HepG2 (cell line): ENCODE results near the gene INTS7. TPM values are rescaled to one million over a fixed set of nuclear protein-coding genes. Genes with fewer than 3 reads are reported as not detected.
A peak's percentile ranks its signal among the peaks of the same experiment; 100 is the strongest.

ENCODE experiments used
- CEBPG ChIP-seq: IDR thresholded peaks from 2 replicates; pipeline ENCODE4 v1.6.1; 2016
- FOSL2 ChIP-seq: sonication (generic); formaldehyde crosslinking; IDR thresholded peaks from 2 replicates; pipeline ENCODE4 v1.4.0; 2020; ENCODE audit warnings: missing genetic modification reagents
- GATAD1 ChIP-seq: IDR thresholded peaks from 2 replicates; pipeline ENCODE4 v1.6.1; 2016; ENCODE audit warnings: missing genetic modification reagents, missing compliant biosample characterization
- HDAC2 ChIP-seq: sonication (generic); formaldehyde crosslinking; IDR thresholded peaks from 2 replicates; pipeline ENCODE4 v1.4.0; 2020; ENCODE audit warnings: missing genetic modification reagents
- KMT2A ChIP-seq: sonication (generic); formaldehyde crosslinking; IDR thresholded peaks from 2 replicates; pipeline ENCODE4 v1.4.0; 2020; ENCODE audit warnings: missing genetic modification reagents
- MBD4 ChIP-seq: IDR thresholded peaks from 2 replicates; pipeline ENCODE4 v1.6.1; 2012; ENCODE audit warnings: low read length, inconsistent platforms, borderline replicate concordance
- MXD4 ChIP-seq: IDR thresholded peaks from 2 replicates; pipeline ENCODE4 v1.6.1; 2016; ENCODE audit warnings: mild to moderate bottlenecking, missing biosample characterization, missing genetic modification reagents
- NFIC ChIP-seq: IDR thresholded peaks from 2 replicates; pipeline ENCODE4 v1.6.1; 2012; ENCODE audit warnings: mild to moderate bottlenecking, low read length, inconsistent platforms
- PLRG1 ChIP-seq: fragments of 450-650 bp; conservative IDR thresholded peaks from 2 replicates; pipeline ENCODE4 v1.6.1; 2016
- PPARG ChIP-seq: conservative IDR thresholded peaks from 2 replicates; pipeline ENCODE4 v1.6.1; 2016; ENCODE audit warnings: missing biosample characterization, missing genetic modification reagents
- SOX5 ChIP-seq: IDR thresholded peaks from 2 replicates; pipeline ENCODE4 v1.6.1; 2016; ENCODE audit warnings: borderline replicate concordance
- SYNCRIP ChIP-seq: fragments of 200-400 bp; formaldehyde crosslinking; IDR thresholded peaks from 2 replicates; pipeline ENCODE4 v1.6.1; 2018; ENCODE audit warnings: mild to moderate bottlenecking, low read depth, low read length; ENCODE audit not compliant: insufficient read depth
- TGIF2 ChIP-seq: IDR thresholded peaks from 2 replicates; pipeline ENCODE4 v1.6.1; 2016; ENCODE audit warnings: control low read depth, missing compliant biosample characterization
- ZMYM3 ChIP-seq: sonication (generic); formaldehyde crosslinking; IDR thresholded peaks from 2 replicates; pipeline ENCODE4 v1.5.1; 2020; ENCODE audit warnings: mild to moderate bottlenecking, missing genetic modification reagents
- ZMYM4 ChIP-seq: sonication (generic); formaldehyde crosslinking; IDR thresholded peaks from 2 replicates; pipeline ENCODE4 v1.8.1; 2023; ENCODE audit warnings: mild to moderate bottlenecking, missing genetic modification reagents
- ZNF225 ChIP-seq: sonication (generic); formaldehyde crosslinking; IDR thresholded peaks from 2 replicates; pipeline ENCODE4 v1.4.0; 2020; ENCODE audit warnings: mild to moderate bottlenecking, missing genetic modification reagents
- ZNF263 ChIP-seq: sonication (generic); formaldehyde crosslinking; IDR thresholded peaks from 2 replicates; pipeline ENCODE4 v1.4.0; 2020; ENCODE audit warnings: missing genetic modification reagents
- ZNF607 ChIP-seq: sonication (generic); formaldehyde crosslinking; IDR thresholded peaks from 2 replicates; pipeline ENCODE4 v1.5.1; 2020; ENCODE audit warnings: missing genetic modification reagents, mild to moderate bottlenecking, borderline replicate concordance
- ZNF775 ChIP-seq: sonication (generic); formaldehyde crosslinking; IDR thresholded peaks from 2 replicates; pipeline ENCODE4 v1.4.0; 2020; ENCODE audit warnings: missing genetic modification reagents, mild to moderate bottlenecking, moderate library complexity, borderline replicate concordance
- polyA plus RNA-seq, 8 experiments: library from polyadenylated mRNA; depleted of rRNA in 3 of 8; stranded (reverse) in 7 of 8; unstranded in 1 of 8; fragments of >200 nt; fragmentation: Illumina TruSeq in 4 of 8; extraction: Trizol in 4 of 8; gene quantifications; 2 replicates each; pipeline versions ENCODE4 v1.2.1 to v1.2.3, GENCODE V29; 2011 to 2016; ENCODE audit warnings: low read depth in 4 of 8, missing spikeins in 1 of 8, mixed read lengths in 1 of 8; ENCODE audit not compliant: insufficient read depth in 1 of 8
- total RNA-seq, 5 experiments: library from RNA; depleted of rRNA; stranded (reverse); fragments of >200 nt; fragmentation: Illumina TruSeq; extraction: Trizol; gene quantifications; 2 replicates each; pipeline ENCODE4 v1.2.3, GENCODE V29; 2016; ENCODE audit warnings: low read depth in 1 of 5
- TF ChIP-seq, protein P1 (sequence below): sonication (generic); formaldehyde crosslinking; IDR thresholded peaks from 2 replicates; pipeline ENCODE4 v1.4.0; 2020; ENCODE audit warnings: missing genetic modification reagents
- TF ChIP-seq, protein P2 (sequence below): sonication (generic); formaldehyde crosslinking; IDR thresholded peaks from 2 replicates; pipeline ENCODE4 v1.4.0; 2020; ENCODE audit warnings: missing genetic modification reagents, borderline replicate concordance
- TF ChIP-seq, protein P3 (sequence below): sonication (generic); formaldehyde crosslinking; IDR thresholded peaks from 2 replicates; pipeline ENCODE4 v1.4.0; 2020; ENCODE audit warnings: missing genetic modification reagents
- TF ChIP-seq, protein P4 (sequence below): sonication (generic); formaldehyde crosslinking; IDR thresholded peaks from 2 replicates; pipeline ENCODE4 v1.4.0; 2020; ENCODE audit warnings: mild to moderate bottlenecking, missing genetic modification reagents
- TF ChIP-seq, protein P5 (sequence below): sonication (generic); formaldehyde crosslinking; IDR thresholded peaks from 2 replicates; pipeline ENCODE4 v1.8.0; 2022; ENCODE audit warnings: missing genetic modification reagents, mild to moderate bottlenecking, inconsistent platforms, borderline replicate concordance

INTS7 gene
- total and polyA plus RNA-seq, 2 of the 13 experiments (the other 11 are each of a cell fraction or from before 2014, with no cell fraction given): 18.3 to 22.4 TPM

DNA sequence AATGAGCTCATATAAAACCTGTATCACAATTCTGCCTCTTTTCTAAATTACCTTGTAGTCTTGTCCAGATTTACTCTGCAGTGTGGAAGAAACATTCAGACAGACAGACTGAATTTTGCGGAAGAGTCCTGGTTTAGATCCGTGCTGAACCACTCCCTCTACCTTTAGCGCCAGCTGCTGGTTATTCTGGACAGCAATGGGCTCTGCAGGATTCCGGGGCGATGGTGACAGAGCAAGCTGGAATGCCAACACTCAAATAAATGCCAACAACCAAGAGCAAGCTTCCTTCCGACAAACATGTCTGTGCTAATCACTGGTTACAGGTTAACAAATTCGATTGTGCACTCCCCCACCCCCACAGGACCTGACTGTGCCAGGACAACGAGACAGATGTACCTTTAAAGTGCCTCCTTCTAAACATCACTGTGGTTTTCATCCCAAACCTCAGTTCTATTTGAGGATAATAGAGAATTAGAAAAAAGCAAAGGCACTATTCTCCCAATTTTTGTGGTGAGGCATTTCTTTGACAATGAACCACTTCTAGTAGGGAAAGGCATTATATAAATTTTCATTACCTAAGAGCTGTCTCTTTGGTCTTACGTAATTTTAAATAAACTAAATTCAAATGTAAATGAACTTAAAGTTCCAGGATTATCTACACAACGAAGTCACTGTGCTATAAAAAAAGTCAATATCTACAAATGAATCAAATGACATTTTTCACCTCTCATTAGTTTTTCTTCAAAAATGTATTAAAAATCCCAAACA lies 90.4 kb downstream of the INTS7 start (continued):
- TF ChIP-seq, protein P1, sequence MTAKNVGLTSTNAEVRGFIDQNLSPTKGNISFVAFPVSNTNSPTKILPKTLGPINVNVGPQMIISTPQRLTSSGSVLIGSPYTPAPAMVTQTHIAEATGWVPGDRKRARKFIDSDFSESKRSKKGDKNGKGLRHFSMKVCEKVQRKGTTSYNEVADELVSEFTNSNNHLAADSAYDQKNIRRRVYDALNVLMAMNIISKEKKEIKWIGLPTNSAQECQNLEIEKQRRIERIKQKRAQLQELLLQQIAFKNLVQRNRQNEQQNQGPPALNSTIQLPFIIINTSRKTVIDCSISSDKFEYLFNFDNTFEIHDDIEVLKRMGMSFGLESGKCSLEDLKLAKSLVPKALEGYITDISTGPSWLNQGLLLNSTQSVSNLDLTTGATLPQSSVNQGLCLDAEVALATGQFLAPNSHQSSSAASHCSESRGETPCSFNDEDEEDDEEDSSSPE (CRISPR knock-in tag): no peak
- TF ChIP-seq, protein P2, sequence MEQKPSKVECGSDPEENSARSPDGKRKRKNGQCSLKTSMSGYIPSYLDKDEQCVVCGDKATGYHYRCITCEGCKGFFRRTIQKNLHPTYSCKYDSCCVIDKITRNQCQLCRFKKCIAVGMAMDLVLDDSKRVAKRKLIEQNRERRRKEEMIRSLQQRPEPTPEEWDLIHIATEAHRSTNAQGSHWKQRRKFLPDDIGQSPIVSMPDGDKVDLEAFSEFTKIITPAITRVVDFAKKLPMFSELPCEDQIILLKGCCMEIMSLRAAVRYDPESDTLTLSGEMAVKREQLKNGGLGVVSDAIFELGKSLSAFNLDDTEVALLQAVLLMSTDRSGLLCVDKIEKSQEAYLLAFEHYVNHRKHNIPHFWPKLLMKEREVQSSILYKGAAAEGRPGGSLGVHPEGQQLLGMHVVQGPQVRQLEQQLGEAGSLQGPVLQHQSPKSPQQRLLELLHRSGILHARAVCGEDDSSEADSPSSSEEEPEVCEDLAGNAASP (CRISPR knock-in tag): peak; percentile 72
- TF ChIP-seq, protein P3, sequence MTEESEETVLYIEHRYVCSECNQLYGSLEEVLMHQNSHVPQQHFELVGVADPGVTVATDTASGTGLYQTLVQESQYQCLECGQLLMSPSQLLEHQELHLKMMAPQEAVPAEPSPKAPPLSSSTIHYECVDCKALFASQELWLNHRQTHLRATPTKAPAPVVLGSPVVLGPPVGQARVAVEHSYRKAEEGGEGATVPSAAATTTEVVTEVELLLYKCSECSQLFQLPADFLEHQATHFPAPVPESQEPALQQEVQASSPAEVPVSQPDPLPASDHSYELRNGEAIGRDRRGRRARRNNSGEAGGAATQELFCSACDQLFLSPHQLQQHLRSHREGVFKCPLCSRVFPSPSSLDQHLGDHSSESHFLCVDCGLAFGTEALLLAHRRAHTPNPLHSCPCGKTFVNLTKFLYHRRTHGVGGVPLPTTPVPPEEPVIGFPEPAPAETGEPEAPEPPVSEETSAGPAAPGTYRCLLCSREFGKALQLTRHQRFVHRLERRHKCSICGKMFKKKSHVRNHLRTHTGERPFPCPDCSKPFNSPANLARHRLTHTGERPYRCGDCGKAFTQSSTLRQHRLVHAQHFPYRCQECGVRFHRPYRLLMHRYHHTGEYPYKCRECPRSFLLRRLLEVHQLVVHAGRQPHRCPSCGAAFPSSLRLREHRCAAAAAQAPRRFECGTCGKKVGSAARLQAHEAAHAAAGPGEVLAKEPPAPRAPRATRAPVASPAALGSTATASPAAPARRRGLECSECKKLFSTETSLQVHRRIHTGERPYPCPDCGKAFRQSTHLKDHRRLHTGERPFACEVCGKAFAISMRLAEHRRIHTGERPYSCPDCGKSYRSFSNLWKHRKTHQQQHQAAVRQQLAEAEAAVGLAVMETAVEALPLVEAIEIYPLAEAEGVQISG: peak; percentile 35; the same call in 1 of the 2 replicates
- TF ChIP-seq HDAC2 (CRISPR knock-in tag): peak; percentile 83
- 0 out of 2 replicates have a peak, but pooled peaks have one; percentile 9 for TF ChIP-seq ZMYM3 (CRISPR knock-in tag)
- TF ChIP-seq SOX5: peak; percentile 70; the same call in 1 of the 2 replicates
- no peak for TF ChIP-seq SYNCRIP
- TF ChIP-seq ZNF225 (CRISPR knock-in tag): no peak
- TF ChIP-seq, protein P4, sequence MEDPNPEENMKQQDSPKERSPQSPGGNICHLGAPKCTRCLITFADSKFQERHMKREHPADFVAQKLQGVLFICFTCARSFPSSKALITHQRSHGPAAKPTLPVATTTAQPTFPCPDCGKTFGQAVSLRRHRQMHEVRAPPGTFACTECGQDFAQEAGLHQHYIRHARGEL: no peak
- peak; percentile 40; the same call in 1 of the 2 replicates for TF ChIP-seq ZNF263
- peak; percentile 77; the same call in 1 of the 2 replicates for TF ChIP-seq MXD4
- 0 out of 2 replicates have a peak, but pooled peaks have one; percentile 23 for TF ChIP-seq NFIC
- TF ChIP-seq, protein P5, sequence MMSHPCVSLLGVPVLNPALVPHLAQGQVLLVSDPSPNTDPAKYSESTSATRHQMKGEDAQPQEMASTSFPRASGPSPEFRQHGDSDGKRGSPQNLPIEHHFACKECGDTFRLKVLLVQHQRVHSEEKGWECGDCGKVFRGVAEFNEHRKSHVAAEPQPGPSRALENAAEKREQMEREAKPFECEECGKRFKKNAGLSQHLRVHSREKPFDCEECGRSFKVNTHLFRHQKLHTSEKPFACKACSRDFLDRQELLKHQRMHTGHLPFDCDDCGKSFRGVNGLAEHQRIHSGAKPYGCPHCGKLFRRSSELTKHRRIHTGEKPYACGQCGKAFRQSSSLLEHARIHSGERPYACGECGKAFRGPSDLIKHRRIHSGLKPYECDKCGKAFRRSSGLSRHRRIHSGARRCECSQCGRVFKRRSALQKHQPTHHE (CRISPR knock-in tag): 0 out of 2 replicates have a peak, but pooled peaks have one; percentile 27
- peak; percentile 59 for TF ChIP-seq GATAD1 (CRISPR knock-in tag)
- no peak for TF ChIP-seq ZNF607 (CRISPR knock-in tag)
- peak; percentile 93 for TF ChIP-seq FOSL2 (CRISPR knock-in tag)
- 0 out of 2 replicates have a peak, but pooled peaks have one; percentile 51 for TF ChIP-seq TGIF2 (CRISPR knock-in tag)
- peak; percentile 71; the same call in 1 of the 2 replicates for TF ChIP-seq MBD4
- TF ChIP-seq CEBPG: peak; percentile 66
- no peak for TF ChIP-seq ZNF775 (CRISPR knock-in tag)
- 0 out of 2 replicates have a peak, but pooled peaks have one; percentile 32 for TF ChIP-seq PPARG (CRISPR knock-in tag)
- TF ChIP-seq PLRG1: no peak
- peak; percentile 52; the same call in 1 of the 2 replicates for TF ChIP-seq ZMYM4 (CRISPR knock-in tag)
- TF ChIP-seq KMT2A: peak; percentile 64
